Body of pancreas (tissue), 4 donors: ENCODE results near the gene EDNRA. TPM values are rescaled to one million over a fixed set of nuclear protein-coding genes. Genes with fewer than 3 reads are reported as not detected.

Source experiments
- ATAC-seq: fragments of 150-250 bp; one replicate; pipeline ENCODE4 v1.9.1; 2016
- DNase-seq, 4 donors: peaks; one replicate each; pipeline ENCODE4 v3.0.0-alpha.2; 2019
- H3K27ac ChIP-seq, 4 donors: fragments of 200-600 bp; sonication (generic); 1 replicate in 3 of 4; 2 replicates in 1 of 4; pipeline versions ENCODE4 v1.5.1 to v1.6.1; 2016 to 2019; ENCODE audit warnings: mild to moderate bottlenecking in 1 of 4, mixed read lengths in 1 of 4, moderate library complexity in 1 of 4
- H3K27me3 ChIP-seq, 2 donors: fragments of 200-600 bp; sonication (generic); one replicate each; pipeline ENCODE4 v1.6.0; 2016; ENCODE audit warnings: mild to moderate bottlenecking in 1 of 2
- H3K36me3 ChIP-seq, 2 donors: fragments of 200-600 bp; sonication (generic); replicated peaks in 1 of 2; 2 replicates each; pipeline ENCODE4 v1.5.1; 2016; ENCODE audit warnings: low read depth in 2 of 2; ENCODE audit not compliant: insufficient read depth in 1 of 2
- H3K4me1 ChIP-seq: fragments of 200-600 bp; sonication (generic); one replicate; pipeline ENCODE4 v1.6.0; 2016
- H3K4me3 ChIP-seq, 2 donors: fragments of 200-600 bp; sonication (generic); 1 replicate in 1 of 2; 2 replicates in 1 of 2; pipeline ENCODE4 v1.5.1; 2016 to 2019
- H3K9me3 ChIP-seq, 3 donors: fragments of 200-600 bp; sonication (generic); 1 replicate in 2 of 3; 2 replicates in 1 of 3; pipeline ENCODE4 v1.5.1; 2016
- CTCF ChIP-seq, 7 experiments: fragments of 450-650 bp in 4 of 7; fragments of 200-600 bp in 3 of 7; sonication (generic) in 3 of 7; IDR thresholded peaks; one replicate each; pipeline ENCODE4 v1.5.1; 2016 to 2019; ENCODE audit warnings: antibody characterized with exemption in 7 of 7
- POLR2A ChIP-seq, 3 donors: fragments of 450-650 bp; IDR thresholded peaks; one replicate each; pipeline ENCODE4 v1.6.1; 2016; ENCODE audit warnings: antibody characterized with exemption in 3 of 3, mild to moderate bottlenecking in 2 of 3
- WGBS, 2 donors: methylation state at CpG; one replicate each; pipeline ENCODE4 v1.1.5; 2017; 5-methylcytosine and 5-hydroxymethylcytosine counted together
- intact Hi-C: fragments of 100-400 bp; cut with DNase I; formaldehyde crosslinking; loops from one replicate; pipeline ENCODE4 v1.15.1; 2023
- total RNA-seq, 2 donors: library from RNA; depleted of rRNA; stranded (reverse); fragments of >200 nt; gene quantifications; one replicate each; pipeline ENCODE4 v1.1.0, GENCODE V29; 2016

EDNRA gene
- total RNA-seq, 2 donors from 2014 or later: 1.3 TPM

- intact Hi-C loops: no loop called here
- H3K27me3 ChIP-seq: no peaks in the 10 kb centered on the region
- H3K9me3 ChIP-seq: no peaks in the 10 kb centered on the region
- H3K4me3 ChIP-seq: no peak overlapping the region
- WGBS, 2 donors: 79 to 82% methylated on average over 2 of the region's 2 CpGs
- no peak overlapping the region for H3K27ac ChIP-seq
- ATAC-seq (no peak), DNase-seq (no peak)
- no peak for TF ChIP-seq POLR2A (IDR thresholded peaks at IDR 0.05)
- H3K4me1 ChIP-seq: peaks cover 6% of the 10 kb centered on the region
- H3K36me3 ChIP-seq: no peaks in the 10 kb centered on the region
Observed at GRCh38 chr4:147485167-147485566, 4.3 kb downstream of the EDNRA start.

GRCh38 chr4:147487616-147488015, 6.7 kb downstream of the EDNRA start:
- Histone ChIP-seq H3K9me3 (no peaks in the 10 kb centered on the region), H3K27ac (no peak overlapping the region), H3K4me3 (no peak overlapping the region), H3K36me3 (no peaks in the 10 kb centered on the region), H3K4me1 (no peaks in the 10 kb centered on the region), H3K27me3 (no peaks in the 10 kb centered on the region)
- DNase-seq (no peak), ATAC-seq (no peak)
- TF ChIP-seq POLR2A (IDR thresholded peaks at IDR 0.05) (no peak), CTCF (IDR thresholded peaks at IDR 0.05) (no peak)
- intact Hi-C loops: no loop called here

- no peaks in the 10 kb centered on the region for H3K27me3 ChIP-seq
- H3K36me3 ChIP-seq: no peaks in the 10 kb centered on the region
- H3K9me3 ChIP-seq: no peaks in the 10 kb centered on the region
- DNase-seq (no peak), ATAC-seq (no peak)
- 84 to 89% methylated on average over 1 of the region's 1 CpG for WGBS, 2 donors
- no peak overlapping the region for H3K4me3 ChIP-seq
- no peak overlapping the region for H3K27ac ChIP-seq
- no peaks in the 10 kb centered on the region for H3K4me1 ChIP-seq
- intact Hi-C loops: no loop called here
- TF ChIP-seq CTCF (IDR thresholded peaks at IDR 0.05): no peak
- TF ChIP-seq POLR2A (IDR thresholded peaks at IDR 0.05): no peak
Observed at GRCh38 chr4:147488556-147488955, 7.7 kb downstream of the EDNRA start.

GRCh38 chr4:147491086-147491485, 10.2 kb downstream of the EDNRA start:
- intact Hi-C loops: no loop called here
- Histone ChIP-seq H3K9me3 (no peaks in the 10 kb centered on the region), H3K27ac (no peak overlapping the region), H3K27me3 (no peaks in the 10 kb centered on the region), H3K36me3 (no peaks in the 10 kb centered on the region), H3K4me3 (no peak overlapping the region), H3K4me1 (no peaks in the 10 kb centered on the region)
- WGBS, 2 donors: 67 to 74% methylated on average over 2 of the region's 2 CpGs
- ATAC-seq (no peak), DNase-seq (no peak)
- no peak for TF ChIP-seq POLR2A (IDR thresholded peaks at IDR 0.05)
- TF ChIP-seq CTCF (IDR thresholded peaks at IDR 0.05): no peak

- TF ChIP-seq CTCF (IDR thresholded peaks at IDR 0.05) (no peak), POLR2A (IDR thresholded peaks at IDR 0.05) (no peak)
- H3K4me3 ChIP-seq: no peak overlapping the region
- H3K27ac ChIP-seq: no peak overlapping the region
- no peaks in the 10 kb centered on the region for H3K4me1 ChIP-seq
- WGBS, 2 donors: 26 to 36% methylated on average over 2 of the region's 2 CpGs
- H3K9me3 ChIP-seq: no peaks in the 10 kb centered on the region
- no peak for DNase-seq
- ATAC-seq: no peak
- H3K36me3 ChIP-seq: no peaks in the 10 kb centered on the region
- intact Hi-C loops: no loop called here
- H3K27me3 ChIP-seq: no peaks in the 10 kb centered on the region
Observed at GRCh38 chr4:147492306-147492705, 11.4 kb downstream of the EDNRA start.
